PC-3 (cell line): ENCODE data around the gene SPINK7. TPM values are rescaled to one million over a fixed set of nuclear protein-coding genes. Genes with fewer than 3 reads are reported as not detected.
A peak's percentile ranks its signal among the peaks of the same experiment; 100 is the strongest.
"Not testable (repeated sequence)": the region's sequence is repeated elsewhere in the genome, so short reads cannot be mapped to it uniquely, and the experiment has no call there.

Experiments used
- ATAC-seq: fragments of 200-7000 bp; cut with Tn5 transposase; 2 replicates; pipeline ENCODE4 v1.9.1; 2020; ENCODE audit warnings: mild to moderate bottlenecking, moderate library complexity
- BruUV-seq: library from RNA; stranded (reverse); fragments of 400-500 nt; replicated peaks from 2 replicates; lab custom pipeline; 2021; lab: Mats Ljungman, UMichigan
- CTCF ChIA-PET: fragments of 300-600 bp; sonication (Branson Sonifier 250); formaldehyde crosslinking; loops from one replicate; lab custom pipeline; 2022; ENCODE audit warnings: antibody characterized with exemption; lab: Charles Lee
- POLR2A ChIA-PET: fragments of 300-600 bp; sonication (Branson Sonifier 250); formaldehyde crosslinking; loops from one replicate; lab custom pipeline; 2022; ENCODE audit warnings: antibody characterized with exemption; ENCODE audit not compliant: unreplicated experiment; lab: Charles Lee
- DNase-seq: peaks from one replicate; pipeline ENCODE4 v3.0.0-alpha.2; 2015
- H2AFZ ChIP-seq: fragments of 300-600 bp; sonication (generic); 2 replicates; pipeline ENCODE4 v1.6.0; 2016; ENCODE audit warnings: antibody characterized with exemption, low read length
- H3F3A ChIP-seq: fragments of 300-600 bp; sonication (generic); one replicate; pipeline ENCODE4 v1.6.0; 2017; ENCODE audit warnings: antibody characterized with exemption, low read length, control low read depth, mild to moderate bottlenecking; ENCODE audit not compliant: unreplicated experiment
- H3K27ac ChIP-seq: fragments of 300-600 bp; sonication (generic); 2 replicates; pipeline ENCODE4 v1.5.1; 2016; ENCODE audit warnings: mild to moderate bottlenecking, low read length
- H3K27me3 ChIP-seq: fragments of 300-600 bp; sonication (generic); 2 replicates; pipeline ENCODE4 v1.6.1; 2016; ENCODE audit warnings: low read length, mixed read lengths
- H3K36me3 ChIP-seq: fragments of 300-600 bp; sonication (generic); 2 replicates; pipeline ENCODE4 v1.6.1; 2016; ENCODE audit warnings: low read depth, mixed run types, low read length, mixed read lengths
- H3K4me1 ChIP-seq: fragments of 300-600 bp; sonication (generic); 2 replicates; pipeline ENCODE4 v1.5.1; 2016; ENCODE audit warnings: low read length; ENCODE audit not compliant: insufficient read depth
- H3K4me2 ChIP-seq: fragments of 300-600 bp; sonication (generic); 2 replicates; pipeline ENCODE4 v1.6.0; 2016; ENCODE audit warnings: low read length
- H3K4me3 ChIP-seq: fragments of 300-600 bp; sonication (generic); 2 replicates; pipeline ENCODE4 v1.5.1; 2016; ENCODE audit warnings: mild to moderate bottlenecking, low read length, mixed read lengths
- H3K79me2 ChIP-seq: fragments of 300-600 bp; sonication (generic); 2 replicates; pipeline ENCODE4 v1.6.1; 2017; ENCODE audit warnings: low read length, mixed read lengths
- H3K9ac ChIP-seq: fragments of 300-600 bp; sonication (generic); 2 replicates; pipeline ENCODE4 v1.6.0; 2016; ENCODE audit warnings: mild to moderate bottlenecking, low read length
- H3K9me2 ChIP-seq: fragments of 300-600 bp; sonication (generic); replicated peaks from 2 replicates; pipeline ENCODE4 v1.6.1; 2016; ENCODE audit warnings: mixed run types, low read length, mixed read lengths
- H3K9me3 ChIP-seq: fragments of 300-600 bp; sonication (generic); 2 replicates; pipeline ENCODE4 v1.6.1; 2016; ENCODE audit warnings: low read length, mixed read lengths
- H4K20me1 ChIP-seq: fragments of 300-600 bp; sonication (generic); 2 replicates; pipeline ENCODE4 v1.6.1; 2016; ENCODE audit warnings: low read length, mixed read lengths
- CTCF ChIP-seq: fragments of 300-600 bp; sonication (generic); conservative IDR thresholded peaks from 2 replicates; pipeline ENCODE4 v1.5.1; 2017; ENCODE audit warnings: antibody characterized with exemption, low read depth, mild to moderate bottlenecking, low read length
- EZH2 ChIP-seq: fragments of 300-600 bp; sonication (generic); IDR thresholded peaks from one replicate; pipeline ENCODE4 v1.6.1; 2017; ENCODE audit warnings: antibody characterized with exemption, mild to moderate bottlenecking, low read length; ENCODE audit not compliant: unreplicated experiment
- EZH2phosphoT487 ChIP-seq: fragments of 300-600 bp; sonication (generic); IDR thresholded peaks from 2 replicates; pipeline ENCODE4 v1.6.1; 2018; ENCODE audit warnings: mild to moderate bottlenecking, antibody characterized with exemption, low read length, borderline replicate concordance
- intact Hi-C: fragments of 100-400 bp; cut with micrococcal nuclease; formaldehyde crosslinking; loops from 2 replicates; pipeline ENCODE4 v1.9.0; 2023
- total RNA-seq: library from RNA; depleted of rRNA; stranded (reverse); fragments of >200 nt; gene quantifications from 2 replicates; pipeline ENCODE4 v1.2.3, GENCODE V29; 2014

SPINK7 gene
- total RNA-seq, 1 experiment from 2014 or later: 0.15 TPM

DNA sequence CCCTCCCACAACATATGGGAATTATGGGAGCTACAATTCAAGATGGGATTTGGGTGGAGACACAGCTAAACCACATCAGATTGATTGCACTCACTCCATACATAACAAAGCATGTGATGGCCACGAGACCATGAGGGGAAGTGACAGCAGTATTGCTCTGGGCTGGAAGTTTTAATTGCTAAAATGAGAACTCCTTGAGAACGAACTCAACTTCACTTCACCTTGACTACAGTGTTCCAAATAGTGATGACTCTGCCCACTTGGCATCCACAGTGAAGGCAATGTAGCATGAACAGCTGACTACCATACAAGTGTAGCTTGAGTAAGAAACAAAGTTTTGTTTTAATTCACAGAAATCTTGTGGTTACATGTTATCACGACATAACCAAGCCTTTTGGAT, 739 bp upstream of the SPINK7 start:
- H2AFZ ChIP-seq: peak overlapping the region; percentile 7; the same call in 1 of the 2 replicates
- ATAC-seq (peak; percentile 9; the same call in 1 of the 2 replicates), DNase-seq (peak; percentile 23)
- no peaks in the 10 kb centered on the region for H4K20me1 ChIP-seq
- 0 out of 2 replicates have a peak overlapping the region, but pooled peaks have one; percentile 2 for H3K4me2 ChIP-seq
- H3K27ac ChIP-seq: no peak overlapping the region
- H3K79me2 ChIP-seq: no peaks in the 10 kb centered on the region
- TF ChIP-seq EZH2phosphoT487 (no peak), EZH2 (no peak), CTCF (no peak)
- ChIA-PET POLR2A (no interaction called here), CTCF (interaction anchor here (0.5 to 0.7 kb wide), 2 partner anchors 17 to 68 kb away, joined by 3 read pairs; no protein-coding TSS in a partner anchor)
- H3K36me3 ChIP-seq: no peaks in the 10 kb centered on the region
- no peak overlapping the region for H3K4me3 ChIP-seq
- H3K4me1 ChIP-seq: peaks cover 10% of the 10 kb centered on the region; the same call in 1 of the 2 replicates
- no peaks in the 10 kb centered on the region for H3K9me3 ChIP-seq
- H3K9ac ChIP-seq: no peak overlapping the region
- H3F3A ChIP-seq: no peaks in the 10 kb centered on the region
- BruUV-seq: no TSS peak
- no peaks in the 10 kb centered on the region for H3K27me3 ChIP-seq
- intact Hi-C loops: no loop called here
- no peaks in the 10 kb centered on the region for H3K9me2 ChIP-seq

DNA sequence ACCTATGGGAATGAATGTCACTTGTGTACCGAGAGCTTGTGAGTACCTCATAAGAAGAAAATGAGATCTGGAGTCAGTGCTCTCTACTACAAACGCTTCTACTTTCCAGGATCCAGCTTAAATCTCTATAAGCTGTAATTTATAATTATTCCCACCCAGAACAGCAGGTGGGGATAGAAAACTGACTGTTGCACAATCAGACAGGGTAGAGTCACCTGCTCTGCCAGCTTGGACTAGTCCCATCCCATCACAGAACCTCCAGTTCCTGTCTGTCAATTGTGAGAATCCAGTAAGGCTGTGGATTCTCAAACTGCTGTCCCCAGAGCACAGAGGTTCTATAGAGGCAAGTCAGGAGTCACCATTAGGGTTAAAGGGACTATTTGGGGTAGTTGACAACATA, 2.0 kb downstream of the SPINK7 start:
- no peak overlapping the region for H2AFZ ChIP-seq
- no peak overlapping the region for H3K9ac ChIP-seq
- no TSS peak for BruUV-seq
- no peaks in the 10 kb centered on the region for H3K79me2 ChIP-seq
- ChIA-PET CTCF (interaction anchor here (0.6 to 1.6 kb wide), 8 partner anchors 10 to 417 kb away, joined by 3 to 11 read pairs (median 5); no protein-coding TSS in a partner anchor), POLR2A (no interaction called here)
- no peak overlapping the region for H3K4me2 ChIP-seq
- no peaks in the 10 kb centered on the region for H3F3A ChIP-seq
- no peaks in the 10 kb centered on the region for H3K36me3 ChIP-seq
- no peaks in the 10 kb centered on the region for H3K9me3 ChIP-seq
- H3K27me3 ChIP-seq: no peaks in the 10 kb centered on the region
- no peak overlapping the region for H3K4me3 ChIP-seq
- intact Hi-C loops: loop anchor here (1.0 to 2.0 kb wide), 3 partner anchors 39 to 135 kb away; no protein-coding TSS in a partner anchor
- no peaks in the 10 kb centered on the region for H3K9me2 ChIP-seq
- ATAC-seq: peak; percentile 97
- TF ChIP-seq CTCF (peak; percentile 64), EZH2phosphoT487 (no peak), EZH2 (no peak)
- H3K27ac ChIP-seq: no peak overlapping the region
- DNase-seq: peak; percentile 70
- H3K4me1 ChIP-seq: peaks cover 10% of the 10 kb centered on the region; the same call in 1 of the 2 replicates
- H4K20me1 ChIP-seq: no peaks in the 10 kb centered on the region

DNA sequence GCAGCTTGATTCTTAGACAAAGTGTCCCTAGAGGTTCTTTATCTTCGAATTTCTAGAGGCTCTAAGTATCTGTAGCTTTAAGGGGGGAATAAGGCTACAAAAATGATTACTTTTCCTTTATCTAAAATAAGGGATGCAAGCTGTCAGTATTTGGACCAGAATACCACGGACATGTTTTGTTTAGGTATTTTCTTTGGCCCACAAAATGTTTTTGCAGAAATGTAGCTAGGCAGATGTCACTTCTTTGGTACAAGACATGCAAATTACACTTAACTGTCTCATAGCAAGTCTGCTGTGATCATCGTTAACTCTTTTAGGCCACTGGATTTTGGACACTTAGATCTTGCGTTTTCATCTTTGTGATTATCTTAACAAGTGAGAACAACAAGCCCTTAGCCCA, 2.5 kb downstream of the SPINK7 start:
- ChIA-PET CTCF (interaction anchor here (1.0 to 1.6 kb wide), 6 partner anchors 22 to 416 kb away, joined by 3 to 11 read pairs (median 5); no protein-coding TSS in a partner anchor), POLR2A (no interaction called here)
- no peak overlapping the region for H3K9ac ChIP-seq
- no peaks in the 10 kb centered on the region for H3F3A ChIP-seq
- no peaks in the 10 kb centered on the region for H3K9me2 ChIP-seq
- intact Hi-C loops: loop anchor here (1.0 to 2.0 kb wide), 3 partner anchors 39 to 136 kb away; no protein-coding TSS in a partner anchor
- H3K27me3 ChIP-seq: no peaks in the 10 kb centered on the region
- no peaks in the 10 kb centered on the region for H3K79me2 ChIP-seq
- H3K4me3 ChIP-seq: no peak overlapping the region
- no peak for DNase-seq
- ATAC-seq: no peak
- TF ChIP-seq EZH2 (no peak), CTCF (no peak), EZH2phosphoT487 (no peak)
- H4K20me1 ChIP-seq: no peaks in the 10 kb centered on the region
- no peak overlapping the region for H2AFZ ChIP-seq
- no peaks in the 10 kb centered on the region for H3K36me3 ChIP-seq
- no TSS peak for BruUV-seq
- no peak overlapping the region for H3K4me2 ChIP-seq
- peaks cover 10% of the 10 kb centered on the region; the same call in 1 of the 2 replicates for H3K4me1 ChIP-seq
- H3K9me3 ChIP-seq: no peaks in the 10 kb centered on the region
- no peak overlapping the region for H3K27ac ChIP-seq

GRCh38 chr5:148320011-148320963, 8.1 kb downstream of the SPINK7 start:
- H3K4me3 ChIP-seq: peak overlapping the region; percentile 61
- H3F3A ChIP-seq, H3K4me1 ChIP-seq, CTCF ChIA-PET, ATAC-seq, H4K20me1 ChIP-seq, DNase-seq, H3K27me3 ChIP-seq, H3K9ac ChIP-seq, intact Hi-C loops, H3K27ac ChIP-seq, H3K9me3 ChIP-seq, H3K36me3 ChIP-seq, H3K9me2 ChIP-seq, H3K79me2 ChIP-seq: not testable (repeated sequence)
- BruUV-seq: TSS peak; percentile 87
- H3K4me2 ChIP-seq: peak overlapping the region; percentile 67
- peak overlapping the region; percentile 56; the same call in 1 of the 2 replicates for H2AFZ ChIP-seq
- POLR2A ChIA-PET: interaction anchor here (0.7 kb wide), 1 partner anchor 17 kb away, joined by 3 read pairs; no protein-coding TSS in a partner anchor
